Measurements from ENCODE around the gene PDE8A.
"Not testable (repeated sequence)": the region's sequence is repeated elsewhere in the genome, so short reads cannot be mapped to it uniquely, and the experiment has no call there.

PDE8A gene

GRCh38 chr15:85177042-85177515, 195.4 kb downstream of the PDE8A start:
- H3K9me3 Mint-ChIP-seq; H3K4me1 Mint-ChIP-seq (ENCODE audit: low read depth); H3K4me3 Mint-ChIP-seq; H3K27ac Mint-ChIP-seq; H3K27me3 Mint-ChIP-seq; H3K36me3 Mint-ChIP-seq (ENCODE audit: low read depth); intact Hi-C loops (cut with micrococcal nuclease): not testable (repeated sequence)

- intact Hi-C loops (cut with micrococcal nuclease) = no loop called here
- peaks cover 1% of the 10 kb centered on the region for H3K27me3 Mint-ChIP-seq
- no peak overlapping the region for H3K27ac Mint-ChIP-seq
- H3K9me3 Mint-ChIP-seq = no peaks in the 10 kb centered on the region
- H3K36me3 Mint-ChIP-seq (ENCODE audit: low read depth) = no peaks in the 10 kb centered on the region
- H3K4me3 Mint-ChIP-seq = no peak overlapping the region
- H3K4me1 Mint-ChIP-seq (ENCODE audit: low read depth) = no peaks in the 10 kb centered on the region
Measured at GRCh38 chr15:85178308-85178707, 196.7 kb downstream of the PDE8A start.

- no peaks in the 10 kb centered on the region for H3K4me1 Mint-ChIP-seq (ENCODE audit: low read depth)
Measured at GRCh38 chr15:85179700-85180099, 198.0 kb downstream of the PDE8A start.

GRCh38 chr15:85185350-85185749, 203.7 kb downstream of the PDE8A start:
- H3K4me1 Mint-ChIP-seq (ENCODE audit: low read depth); H3K36me3 Mint-ChIP-seq (ENCODE audit: low read depth); H3K4me3 Mint-ChIP-seq; H3K27me3 Mint-ChIP-seq; H3K27ac Mint-ChIP-seq; H3K9me3 Mint-ChIP-seq; intact Hi-C loops (cut with micrococcal nuclease): not testable (repeated sequence)

More at GRCh38 chr15:85179700-85180099, 198.0 kb downstream of the PDE8A start:
- Mint-ChIP-seq H3K27ac (no peak overlapping the region), H3K27me3 (peaks cover 1% of the 10 kb centered on the region), H3K36me3 (ENCODE audit: low read depth) (no peaks in the 10 kb centered on the region), H3K4me3 (no peak overlapping the region), H3K9me3 (no peaks in the 10 kb centered on the region)
- intact Hi-C loops (cut with micrococcal nuclease) = no loop called here

- H3K27me3 Mint-ChIP-seq; H3K4me1 Mint-ChIP-seq (ENCODE audit: low read depth); H3K27ac Mint-ChIP-seq; H3K9me3 Mint-ChIP-seq; H3K36me3 Mint-ChIP-seq (ENCODE audit: low read depth); intact Hi-C loops (cut with micrococcal nuclease); H3K4me3 Mint-ChIP-seq: not testable (repeated sequence)
Measured at GRCh38 chr15:85188171-85188577, 206.5 kb downstream of the PDE8A start.

Data from dendritic cell treated with granulocyte-macrophage colony-stimulating factor and Interleukin-4, amounts not matched to agents 40 ng/mL and 50 ng/mL, for 4 days (primary cell).